HCT116 (cell line): ENCODE results near the gene TNFSF11. TPM values are rescaled to one million over a fixed set of nuclear protein-coding genes. Genes with fewer than 3 reads are reported as not detected.

Experiments used
- ATAC-seq: fragments of 200-7000 bp; cut with Tn5 transposase; 2 replicates; pipeline ENCODE4 v1.9.1; 2020; ENCODE audit warnings: mild to moderate bottlenecking, moderate library complexity
- BruUV-seq: library from RNA; stranded (reverse); fragments of 400-500 nt; replicated peaks from 2 replicates; lab custom pipeline; 2021; lab: Mats Ljungman, UMichigan
- CTCF ChIA-PET: fragments of 300-600 bp; sonication (Branson Sonifier 250); formaldehyde crosslinking; loops from one replicate; lab custom pipeline; 2021; ENCODE audit warnings: antibody characterized with exemption; lab: Charles Lee
- POLR2A ChIA-PET: fragments of 300-600, 350-600 bp; sonication (Branson Sonifier 250); formaldehyde crosslinking; loops from one replicate; lab custom pipeline; 2021; ENCODE audit warnings: antibody characterized with exemption; lab: Charles Lee
- RAD21 ChIA-PET, 2 experiments: fragments of 300-600 bp; sonication (Branson Sonifier 250); formaldehyde crosslinking; loops; one replicate each; lab custom pipeline; 2023; ENCODE audit warnings: low total read pairs in 2 of 2; ENCODE audit not compliant: uncharacterized antibody in 2 of 2, unreplicated experiment in 2 of 2, low non-redundant PET in 1 of 2; lab: Charles Lee
- DNase-seq: peaks from one replicate; pipeline ENCODE4 v3.0.0-alpha.2; 2010; ENCODE audit warnings: low read depth, low spot score
- H2AFZ ChIP-seq: fragments of 200-600 bp; shearing (Covaris generic), sonication (generic); 2 replicates; pipeline ENCODE4 v1.6.1; 2017; ENCODE audit warnings: low read depth, mixed run types, mixed read lengths, antibody characterized with exemption, low read length; ENCODE audit not compliant: poor library complexity, severe bottlenecking
- H3K27ac ChIP-seq: 2 replicates; pipeline ENCODE4 v1.5.1; 2012; ENCODE audit warnings: low read depth, low read length
- H3K27me3 ChIP-seq: fragments of 200-600 bp; sonication (generic); 2 replicates; pipeline ENCODE4 v1.6.1; 2016; ENCODE audit warnings: mixed run types, low read length, mixed read lengths; ENCODE audit not compliant: insufficient read depth
- H3K36me3 ChIP-seq, 2 experiments: fragments of 200-500 bp in 1 of 2; fragments of 200-600 bp in 1 of 2; sonication (Bioruptor generic) in 1 of 2; sonication (generic) in 1 of 2; 2 replicates each; pipeline versions ENCODE4 v1.5.1 to v1.6.1; 2014 to 2016; ENCODE audit warnings: low read length in 2 of 2, inconsistent platforms in 1 of 2, mixed read lengths in 1 of 2, mixed run types in 1 of 2; ENCODE audit not compliant: insufficient read depth in 2 of 2, control insufficient read depth in 1 of 2
- H3K4me1 ChIP-seq, 2 experiments: fragments of 200-600 bp in 1 of 2; sonication (generic) in 1 of 2; 2 replicates each; pipeline versions ENCODE4 v1.5.1 to v1.6.1; 2012 to 2017; ENCODE audit warnings: low read length in 2 of 2, inconsistent platforms in 1 of 2, mild to moderate bottlenecking in 1 of 2, mixed read lengths in 1 of 2, mixed run types in 1 of 2, moderate library complexity in 1 of 2; ENCODE audit not compliant: insufficient read depth in 2 of 2, control insufficient read depth in 1 of 2
- H3K4me2 ChIP-seq: fragments of 200-600 bp; sonication (generic); 2 replicates; pipeline ENCODE4 v1.6.1; 2017; ENCODE audit warnings: mixed run types, low read length, mixed read lengths
- H3K4me3 ChIP-seq, 2 experiments: fragments of 200-600 bp in 1 of 2; sonication (generic) in 1 of 2; replicated peaks in 1 of 2; 2 replicates each; pipeline ENCODE4 v1.5.1; 2011 to 2016; ENCODE audit warnings: low read length in 2 of 2, control low read depth in 1 of 2, low read depth in 1 of 2, mild to moderate bottlenecking in 1 of 2, mixed read lengths in 1 of 2, mixed run types in 1 of 2
- H3K79me2 ChIP-seq: fragments of 200-600 bp; sonication (generic); 2 replicates; pipeline ENCODE4 v1.6.1; 2017; ENCODE audit warnings: mild to moderate bottlenecking, mixed run types, low read length, moderate library complexity, mixed read lengths; ENCODE audit not compliant: insufficient read depth
- H3K9ac ChIP-seq: fragments of 200-600 bp; sonication (generic); 2 replicates; pipeline ENCODE4 v1.6.1; 2016; ENCODE audit warnings: low read length, mixed read lengths
- H3K9me2 ChIP-seq: fragments of 200-600 bp; sonication (generic), shearing (Covaris generic); 2 replicates; pipeline ENCODE4 v1.6.1; 2017; ENCODE audit warnings: mixed run types, mild to moderate bottlenecking, moderate library complexity; ENCODE audit not compliant: insufficient read depth
- H3K9me3 ChIP-seq, 2 experiments: fragments of 200-500 bp in 1 of 2; fragments of 200-600 bp in 1 of 2; sonication (Bioruptor generic) in 1 of 2; sonication (generic) in 1 of 2; 2 replicates each; pipeline ENCODE4 v1.6.1; 2014 to 2017; ENCODE audit warnings: low read length in 2 of 2, mixed read lengths in 2 of 2, inconsistent platforms in 1 of 2, low read depth in 1 of 2, mild to moderate bottlenecking in 1 of 2, mixed run types in 1 of 2, moderate library complexity in 1 of 2; ENCODE audit not compliant: control insufficient read depth in 1 of 2, insufficient read depth in 1 of 2
- H4K20me1 ChIP-seq: fragments of 200-600 bp; sonication (generic), shearing (Covaris generic); 2 replicates; pipeline ENCODE4 v1.6.1; 2017; ENCODE audit warnings: mixed run types, mild to moderate bottlenecking, moderate library complexity; ENCODE audit not compliant: insufficient read depth
- ATF3 ChIP-seq: IDR thresholded peaks from 2 replicates; pipeline ENCODE4 v1.6.1; 2012
- CBX3 ChIP-seq: IDR thresholded peaks from 2 replicates; pipeline ENCODE4 v1.6.1; 2012; ENCODE audit warnings: low read depth
- CEBPB ChIP-seq: IDR thresholded peaks from 2 replicates; pipeline ENCODE4 v1.6.1; 2012; ENCODE audit warnings: low read depth
- EGR1 ChIP-seq: IDR thresholded peaks from 2 replicates; pipeline ENCODE4 v1.6.1; 2012; ENCODE audit warnings: low read depth
- EZH2phosphoT487 ChIP-seq: fragments of 200-600 bp; IDR thresholded peaks from 2 replicates; pipeline ENCODE4 v1.6.1; 2018; ENCODE audit warnings: antibody characterized with exemption, borderline replicate concordance
- FOSL1 ChIP-seq: IDR thresholded peaks from 2 replicates; pipeline ENCODE4 v1.6.1; 2012; ENCODE audit warnings: low read depth
- POLR2A ChIP-seq: IDR thresholded peaks from 2 replicates; pipeline ENCODE4 v1.7.0; 2011; ENCODE audit warnings: borderline replicate concordance; ENCODE audit not compliant: insufficient read depth, insufficient read length; ENCODE audit errors: extremely low read depth
- SRF ChIP-seq: IDR thresholded peaks from 2 replicates; pipeline ENCODE4 v1.6.1; 2012; ENCODE audit warnings: low read depth
- TCF7L2 ChIP-seq: IDR thresholded peaks from 2 replicates; pipeline ENCODE4 v1.7.0; 2011; ENCODE audit warnings: borderline replicate concordance, inconsistent platforms; ENCODE audit not compliant: insufficient read depth, insufficient read length; ENCODE audit errors: extremely low read depth
- YY1 ChIP-seq: IDR thresholded peaks from 2 replicates; pipeline ENCODE4 v1.6.1; 2011; ENCODE audit warnings: low read length, low read depth, moderate library complexity, mild to moderate bottlenecking; ENCODE audit not compliant: insufficient replicate concordance; ENCODE audit errors: extremely low read depth
- ZFX ChIP-seq: fragments of 450-650 bp; IDR thresholded peaks from 2 replicates; pipeline ENCODE4 v1.6.1; 2017
- ZNF274 ChIP-seq: fragments of 200-500 bp; sonication (Bioruptor generic); IDR thresholded peaks from 2 replicates; pipeline ENCODE4 v1.6.1; 2014; ENCODE audit warnings: mild to moderate bottlenecking, low read depth, low read length, inconsistent platforms
- intact Hi-C: fragments of 100-400 bp; cut with micrococcal nuclease; formaldehyde crosslinking; loops from 2 replicates; pipeline ENCODE4 v1.10.0; 2022
- total RNA-seq: library from RNA; stranded (reverse); gene quantifications from one replicate; pipeline ENCODE4 v1.2.1, GENCODE V29; 2021; ENCODE audit not compliant: unreplicated experiment
- TF ChIP-seq, protein P1 (sequence below): IDR thresholded peaks from 2 replicates; pipeline ENCODE4 v1.6.1; 2011; ENCODE audit warnings: mild to moderate bottlenecking, low read length, moderate library complexity; ENCODE audit not compliant: insufficient replicate concordance; ENCODE audit errors: extremely low read depth

Gene TNFSF11
- total RNA-seq, 1 experiment from 2014 or later: not detected

GRCh38 chr13:42656958-42657357 lies 83.0 kb downstream of the TNFSF11 start:
- TF ChIP-seq CBX3 (no peak), EGR1 (no peak), ATF3 (no peak), YY1 (no peak), TCF7L2 (no peak), ZFX (no peak), POLR2A (no peak), ZNF274 (no peak), CEBPB (no peak), EZH2phosphoT487 (no peak), FOSL1 (no peak), SRF (no peak)
- TF ChIP-seq, protein P1, sequence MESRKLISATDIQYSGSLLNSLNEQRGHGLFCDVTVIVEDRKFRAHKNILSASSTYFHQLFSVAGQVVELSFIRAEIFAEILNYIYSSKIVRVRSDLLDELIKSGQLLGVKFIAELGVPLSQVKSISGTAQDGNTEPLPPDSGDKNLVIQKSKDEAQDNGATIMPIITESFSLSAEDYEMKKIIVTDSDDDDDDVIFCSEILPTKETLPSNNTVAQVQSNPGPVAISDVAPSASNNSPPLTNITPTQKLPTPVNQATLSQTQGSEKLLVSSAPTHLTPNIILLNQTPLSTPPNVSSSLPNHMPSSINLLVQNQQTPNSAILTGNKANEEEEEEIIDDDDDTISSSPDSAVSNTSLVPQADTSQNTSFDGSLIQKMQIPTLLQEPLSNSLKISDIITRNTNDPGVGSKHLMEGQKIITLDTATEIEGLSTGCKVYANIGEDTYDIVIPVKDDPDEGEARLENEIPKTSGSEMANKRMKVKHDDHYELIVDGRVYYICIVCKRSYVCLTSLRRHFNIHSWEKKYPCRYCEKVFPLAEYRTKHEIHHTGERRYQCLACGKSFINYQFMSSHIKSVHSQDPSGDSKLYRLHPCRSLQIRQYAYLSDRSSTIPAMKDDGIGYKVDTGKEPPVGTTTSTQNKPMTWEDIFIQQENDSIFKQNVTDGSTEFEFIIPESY: no peak
- H3K9me2 ChIP-seq: no peaks in the 10 kb centered on the region

More at GRCh38 chr13:42656958-42657357, 83.0 kb downstream of the TNFSF11 start:
- intact Hi-C loops: no loop called here
- RAD21 ChIA-PET: no interaction called here
- Histone ChIP-seq H3K36me3 (no peaks in the 10 kb centered on the region), H3K27me3 (peaks cover 71% of the 10 kb centered on the region), H3K27ac (no peak overlapping the region), H2AFZ (no peak overlapping the region), H3K9ac (no peak overlapping the region), H3K4me1 (no peaks in the 10 kb centered on the region), H3K4me3 (no peak overlapping the region), H3K9me3 (no peaks in the 10 kb centered on the region), H3K4me2 (no peak overlapping the region), H3K79me2 (no peaks in the 10 kb centered on the region), H4K20me1 (no peaks in the 10 kb centered on the region)
- DNase-seq (no peak), ATAC-seq (no peak)
- POLR2A ChIA-PET: no interaction called here
- CTCF ChIA-PET: no interaction called here
- no TSS peak for BruUV-seq

Other genes starting within 250 kb of the TNFSF11 start
- gene FAM216B, start 207.4 kb downstream of the TNFSF11 start, total RNA-seq: not detected